COLO668 (cell line): ENCODE measurements around the gene PSMB3.

Source experiments
- DNase-seq: peaks from one replicate; lab custom pipeline; 2025; ENCODE audit not compliant: unreplicated experiment; lab: John Stamatoyannopoulos, UW

PSMB3 gene

GRCh38 chr17:38752308-38753070, at the start of gene PSMB3:
TSS of gene PSMB3 (plus strand) at chr17:38752741. CDS start at chr17:38752827, 86 bp downstream.
- peak; percentile 94 for DNase-seq

- peak; percentile 42 for DNase-seq
Measured at GRCh38 chr17:38702916-38703741, 49.4 kb upstream of the PSMB3 start.

GRCh38 chr17:38703742-38704605, 48.6 kb upstream of the PSMB3 start:
- DNase-seq, result peak; percentile 95

GRCh38 chr17:38704606-38705522, 47.7 kb upstream of the PSMB3 start, which contains the start of gene MLLT6:
TSS of gene MLLT6 (plus strand) at chr17:38705273. CDS start at chr17:38705633, 360 bp downstream.
- DNase-seq, result peak; percentile 80

GRCh38 chr17:38705523-38705802, 47.1 kb upstream of the PSMB3 start:
- no peak for DNase-seq

GRCh38 chr17:38705803-38706504, 46.6 kb upstream of the PSMB3 start:
- DNase-seq, result peak; percentile 59

- DNase-seq, result peak; percentile 11
Measured at GRCh38 chr17:38706505-38707216, 45.9 kb upstream of the PSMB3 start.

GRCh38 chr17:38707678-38708351, 44.7 kb upstream of the PSMB3 start:
- peak; percentile 31 for DNase-seq

GRCh38 chr17:38709104-38709820, 43.3 kb upstream of the PSMB3 start:
- DNase-seq, result no peak

- no peak for DNase-seq
Measured at GRCh38 chr17:38709864-38710603, 42.5 kb upstream of the PSMB3 start.

- no peak for DNase-seq
Measured at GRCh38 chr17:38710604-38710962, 42.0 kb upstream of the PSMB3 start.

GRCh38 chr17:38710985-38711384, 41.6 kb upstream of the PSMB3 start:
- DNase-seq, result no peak

- peak; percentile 41 for DNase-seq
Measured at GRCh38 chr17:38711792-38712571, 40.6 kb upstream of the PSMB3 start.

- DNase-seq, result no peak
Measured at GRCh38 chr17:38712593-38712992, 39.9 kb upstream of the PSMB3 start.

- DNase-seq, result peak; percentile 4
Measured at GRCh38 chr17:38713456-38714075, 39.0 kb upstream of the PSMB3 start.
